Heart right ventricle (tissue), 16 donors: Measurements from ENCODE around the gene FRMD4B. TPM values are rescaled to one million over a fixed set of nuclear protein-coding genes. Genes with fewer than 3 reads are reported as not detected.

Experiments used
- ATAC-seq, 8 donors: fragments of 200-7000 bp; cut with Tn5 transposase; one replicate each; pipeline ENCODE4 v1.9.1; 2020; ENCODE audit warnings: mild to moderate bottlenecking in 8 of 8, moderate library complexity in 8 of 8, moderate number of reproducible peaks in 1 of 8
- DNase-seq, 2 donors: peaks; one replicate each; pipeline ENCODE4 v3.0.0-alpha.2; 2020
- H3K27ac ChIP-seq, 10 donors: fragments of 200-600 bp; sonication (generic) in 2 of 10; one replicate each; pipeline versions ENCODE4 v1.5.0 to v1.8.0; 2020 to 2022; ENCODE audit warnings: mild to moderate bottlenecking in 3 of 10
- H3K27me3 ChIP-seq, 7 donors: fragments of 200-600 bp; one replicate each; pipeline ENCODE4 v1.8.0; 2021 to 2022; ENCODE audit warnings: mild to moderate bottlenecking in 2 of 7
- H3K36me3 ChIP-seq, 9 donors: fragments of 200-600 bp; sonication (generic) in 1 of 9; one replicate each; pipeline versions ENCODE4 v1.5.0 to v1.8.0; 2020 to 2022; ENCODE audit warnings: mild to moderate bottlenecking in 2 of 9
- H3K4me1 ChIP-seq, 9 donors: fragments of 200-600 bp; sonication (generic) in 1 of 9; one replicate each; pipeline versions ENCODE4 v1.5.0 to v1.8.0; 2020 to 2022; ENCODE audit warnings: mild to moderate bottlenecking in 4 of 9
- H3K4me3 ChIP-seq, 10 donors: fragments of 200-600 bp; sonication (generic) in 2 of 10; one replicate each; pipeline versions ENCODE4 v1.5.0 to v1.8.0; 2020 to 2022; ENCODE audit warnings: mild to moderate bottlenecking in 7 of 10, moderate library complexity in 2 of 10
- H3K9me3 ChIP-seq, 11 donors: fragments of 200-600 bp in 10 of 11; sonication (generic) in 2 of 11; one replicate each; pipeline versions ENCODE4 v1.5.0 to v1.8.0; 2013 to 2022; ENCODE audit warnings: mild to moderate bottlenecking in 2 of 11, control low read depth in 1 of 11, moderate library complexity in 1 of 11
- WGBS, 2 donors: extraction: QIAGEN DNeasy Blood & Tissue Kit; methylation state at CpG; one replicate each; pipeline ENCODE4 v1.1.7; 2013; ENCODE audit warnings: inconsistent platforms in 1 of 2; 5-methylcytosine and 5-hydroxymethylcytosine counted together
- intact Hi-C, 10 donors: fragments of 100-400 bp; cut with DNase I; formaldehyde crosslinking; loops; one replicate each; pipeline versions ENCODE4 v1.11.1 to v1.14.2; 2022
- polyA plus RNA-seq, 2 donors: library from polyadenylated mRNA; stranded (reverse); fragments of 200-250 nt; gene quantifications; one replicate each; pipeline ENCODE4 v1.2.3, GENCODE V29; 2013
- total RNA-seq, 10 donors: library from RNA; stranded (reverse); fragmentation: NEBNext Ultra II Directional in 3 of 10; extraction: Animal tissue kit (Norgen Biotek cat#: 25700) in 3 of 10; gene quantifications; one replicate each; pipeline versions ENCODE4 v1.2.1 to v1.2.4, GENCODE V29; 2021 to 2023
- TF ChIP-seq, protein P1 (sequence below), 9 donors: fragments of 200-600 bp; sonication (generic) in 2 of 9; IDR thresholded peaks; one replicate each; pipeline versions ENCODE4 v1.5.0 to v1.8.0; 2021 to 2022; ENCODE audit warnings: antibody characterized with exemption in 9 of 9, mild to moderate bottlenecking in 5 of 9, moderate library complexity in 1 of 9
- donor health status: Arrhythmogenic right ventricular cardiomyopathy.
- donor health status: ischemic (EF 13 %, LVEDD 7.1; RV severe dilation, severe dysfunction).
- donor health status: healthy with polysubstance abuse.
- donor health status: DM: no; HTN: yes; CAD: no.
- donor health status: DM: no; HTN: no; CAD: no.
- donor health status: ischemic (EF 25% LVEDD 6.9; RV normal size, moderate dysfunction).
- donor health status: ischemic (EF 25% LVEDD 5.7; RV mildly dilated, moderate dysfunction).
- donor health status: healthy.
- donor health status: DM: yes; HTN: yes; CAD: no.
- donor health status: Ischemic cardiomyopathy.
- donor health status: ischemic (EF 35%, LVEDD 5.7; RV mildly dilated, moderate dysfunction).
- donor health status: nonischemic (EF 11% LVEDD 7.7; RV severe dilation, severe dysfunction).
- donor health status: DM: yes; HTN: yes; CAD: no.
- donor health status: PGD.
- donor health status: ischemic (EF 29% LVEDD 5.4; RV normal size, mild dysfunction).
- donor health status: nonischemic (EF 23%, LVEDD 6.1; RV moderate dilation, normal function).

FRMD4B gene
- total and polyA plus RNA-seq, 12 donors = 4.1 to 31.0 (median 16.7) TPM

GRCh38 chr3:69417541-69418078 lies 31.7 kb upstream of the FRMD4B start:
- no peaks in the 10 kb centered on the region for H3K27me3 ChIP-seq
- 95 to 97% methylated on average over 5 of the region's 5 CpGs for WGBS, 2 donors
- DNase-seq = no peak
- peaks cover 0 to 21% (median 13%) of the 10 kb centered on the region in 9 donors for H3K4me1 ChIP-seq
- no peaks in the 10 kb centered on the region for H3K9me3 ChIP-seq
- H3K4me3 ChIP-seq = no peak overlapping the region
- no peak overlapping the region for H3K27ac ChIP-seq
- no peak for ATAC-seq
- TF ChIP-seq, protein P1, sequence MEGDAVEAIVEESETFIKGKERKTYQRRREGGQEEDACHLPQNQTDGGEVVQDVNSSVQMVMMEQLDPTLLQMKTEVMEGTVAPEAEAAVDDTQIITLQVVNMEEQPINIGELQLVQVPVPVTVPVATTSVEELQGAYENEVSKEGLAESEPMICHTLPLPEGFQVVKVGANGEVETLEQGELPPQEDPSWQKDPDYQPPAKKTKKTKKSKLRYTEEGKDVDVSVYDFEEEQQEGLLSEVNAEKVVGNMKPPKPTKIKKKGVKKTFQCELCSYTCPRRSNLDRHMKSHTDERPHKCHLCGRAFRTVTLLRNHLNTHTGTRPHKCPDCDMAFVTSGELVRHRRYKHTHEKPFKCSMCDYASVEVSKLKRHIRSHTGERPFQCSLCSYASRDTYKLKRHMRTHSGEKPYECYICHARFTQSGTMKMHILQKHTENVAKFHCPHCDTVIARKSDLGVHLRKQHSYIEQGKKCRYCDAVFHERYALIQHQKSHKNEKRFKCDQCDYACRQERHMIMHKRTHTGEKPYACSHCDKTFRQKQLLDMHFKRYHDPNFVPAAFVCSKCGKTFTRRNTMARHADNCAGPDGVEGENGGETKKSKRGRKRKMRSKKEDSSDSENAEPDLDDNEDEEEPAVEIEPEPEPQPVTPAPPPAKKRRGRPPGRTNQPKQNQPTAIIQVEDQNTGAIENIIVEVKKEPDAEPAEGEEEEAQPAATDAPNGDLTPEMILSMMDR (IDR thresholded peaks at IDR 0.05) = no peak
- H3K36me3 ChIP-seq = no peaks in the 10 kb centered on the region
- intact Hi-C loops = loop anchor here in 2 of 10 donors (5.0 to 10.0 kb wide), 3 partner anchors 93 to 263 kb away; no protein-coding TSS in a partner anchor

GRCh38 chr3:69413551-69414207 lies 27.8 kb upstream of the FRMD4B start:
- ATAC-seq = no peak
- no peak for DNase-seq
- TF ChIP-seq, protein P1 (IDR thresholded peaks at IDR 0.05) = no peak
- Histone ChIP-seq H3K9me3 (no peaks in the 10 kb centered on the region), H3K27me3 (no peaks in the 10 kb centered on the region), H3K4me1 (peaks cover 0 to 31% (median 15%) of the 10 kb centered on the region in 9 donors), H3K27ac (no peak overlapping the region), H3K36me3 (no peaks in the 10 kb centered on the region), H3K4me3 (no peak overlapping the region)
- WGBS, 2 donors = 51 to 55% methylated on average over 9 of the region's 9 CpGs
- intact Hi-C loops = loop anchor here in 7 of 10 donors (5.0 to 10.0 kb wide), 6 partner anchors 86 to 259 kb away; no protein-coding TSS in a partner anchor

GRCh38 chr3:69411346-69411745 lies 25.5 kb upstream of the FRMD4B start:
- peaks cover 0 to 39% (median 22%) of the 10 kb centered on the region in 9 donors for H3K4me1 ChIP-seq
- H3K4me3 ChIP-seq = no peak overlapping the region
- no peaks in the 10 kb centered on the region for H3K9me3 ChIP-seq
- no peaks in the 10 kb centered on the region for H3K36me3 ChIP-seq
- DNase-seq = no peak
- no peaks in the 10 kb centered on the region for H3K27me3 ChIP-seq
- H3K27ac ChIP-seq = no peak overlapping the region
- TF ChIP-seq, protein P1 (IDR thresholded peaks at IDR 0.05) = no peak
- 58 to 62% methylated on average over 3 of the region's 3 CpGs for WGBS, 2 donors
- no peak for ATAC-seq
- intact Hi-C loops = loop anchor here in 8 of 10 donors (2.0 to 10.0 kb wide), 7 partner anchors 84 to 257 kb away; no protein-coding TSS in a partner anchor

GRCh38 chr3:69410301-69410700 lies 24.4 kb upstream of the FRMD4B start:
- 29 to 30% methylated on average over 8 of the region's 8 CpGs for WGBS, 2 donors
- DNase-seq (peak in 1 of 2 donors; percentile 85), ATAC-seq (peak; percentile 78 to 92 (median 86))
- Histone ChIP-seq H3K4me3 (peak overlapping the region in 4 of 10 donors; percentile 14 to 37 (median 26)), H3K4me1 (peaks cover 0 to 46% (median 28%) of the 10 kb centered on the region in 9 donors), H3K27me3 (no peaks in the 10 kb centered on the region), H3K36me3 (no peaks in the 10 kb centered on the region), H3K9me3 (peaks cover 0 to 3% (median 2%) of the 10 kb centered on the region in 11 donors), H3K27ac (peak overlapping the region in 4 of 10 donors; percentile 53 to 78 (median 62))
- TF ChIP-seq, protein P1 (IDR thresholded peaks at IDR 0.05) = peak; percentile 66 to 89 (median 81)
- intact Hi-C loops = loop anchor here in 8 of 10 donors (2.0 to 10.0 kb wide), 7 partner anchors 83 to 256 kb away; no protein-coding TSS in a partner anchor
